Gastrocnemius medialis (tissue), 4 donors: ENCODE results near the gene PXMP4. TPM values are rescaled to one million over a fixed set of nuclear protein-coding genes. Genes with fewer than 3 reads are reported as not detected.

Experiments used
- ATAC-seq, 2 donors: fragments of 150-250 bp; one replicate each; pipeline ENCODE4 v1.9.1; 2016
- DNase-seq, 2 donors: peaks; one replicate each; pipeline ENCODE4 v3.0.0-alpha.2; 2019
- H3K27ac ChIP-seq, 4 donors: fragments of 200-600 bp; sonication (generic); 1 replicate in 1 of 4; 2 replicates in 3 of 4; pipeline ENCODE4 v1.5.1; 2016 to 2018; ENCODE audit warnings: mild to moderate bottlenecking in 2 of 4, moderate library complexity in 1 of 4
- H3K27me3 ChIP-seq, 3 donors: fragments of 200-600 bp; sonication (generic) in 2 of 3; 1 replicate in 1 of 3; 2 replicates in 2 of 3; pipeline versions ENCODE4 v1.5.1 to v1.6.0; 2016 to 2019; ENCODE audit warnings: mild to moderate bottlenecking in 1 of 3, moderate library complexity in 1 of 3
- H3K36me3 ChIP-seq, 2 donors: fragments of 200-600 bp; sonication (generic) in 1 of 2; one replicate each; pipeline ENCODE4 v1.5.1; 2017 to 2018
- H3K4me1 ChIP-seq, 2 donors: fragments of 200-600 bp; sonication (generic) in 1 of 2; one replicate each; pipeline ENCODE4 v1.5.1; 2016 to 2017; ENCODE audit warnings: mild to moderate bottlenecking in 2 of 2
- H3K4me3 ChIP-seq, 4 donors: fragments of 200-600 bp; sonication (generic) in 3 of 4; 1 replicate in 1 of 4; 2 replicates in 3 of 4; pipeline ENCODE4 v1.5.1; 2016 to 2019; ENCODE audit warnings: mild to moderate bottlenecking in 2 of 4
- H3K9me3 ChIP-seq, 3 donors: fragments of 200-600 bp; sonication (generic) in 2 of 3; 1 replicate in 1 of 3; 2 replicates in 2 of 3; pipeline ENCODE4 v1.5.1; 2016 to 2019
- POLR2A ChIP-seq, 2 donors: fragments of 450-650 bp; IDR thresholded peaks; one replicate each; pipeline ENCODE4 v1.6.1; 2017; ENCODE audit warnings: antibody characterized with exemption in 2 of 2, mild to moderate bottlenecking in 2 of 2, moderate library complexity in 2 of 2
- in situ Hi-C, 4 donors: fragments of 200-750 bp; cut with MboI; loops; one replicate each; pipeline versions ENCODE4 v1.15.0 to v1.8.0; 2017; ENCODE audit warnings: low sequenced_read_pairs in 4 of 4
- intact Hi-C: fragments of 100-400 bp; cut with DNase I; formaldehyde crosslinking; loops from one replicate; pipeline ENCODE4 v1.15.1; 2023; ENCODE audit warnings: low total_unique reads
- total RNA-seq, 4 donors: library from RNA; depleted of rRNA; stranded (reverse); fragments of >200 nt; gene quantifications; one replicate each; pipeline versions ENCODE4 v1.1.0 to v1.2.3, GENCODE V29; 2016
- TF ChIP-seq, protein P1 (sequence below), 5 experiments: fragments of 450-650 bp in 3 of 5; fragments of 200-600 bp in 2 of 5; sonication (generic) in 2 of 5; IDR thresholded peaks in 4 of 5; conservative IDR thresholded peaks in 1 of 5; 1 replicate in 4 of 5; 2 replicates in 1 of 5; pipeline ENCODE4 v1.5.1; 2016 to 2019; ENCODE audit warnings: antibody characterized with exemption in 5 of 5, mild to moderate bottlenecking in 3 of 5, moderate library complexity in 3 of 5

The PXMP4 gene
- total RNA-seq, 4 donors from 2014 or later = 3.2 to 7.3 (median 5.3) TPM

DNA sequence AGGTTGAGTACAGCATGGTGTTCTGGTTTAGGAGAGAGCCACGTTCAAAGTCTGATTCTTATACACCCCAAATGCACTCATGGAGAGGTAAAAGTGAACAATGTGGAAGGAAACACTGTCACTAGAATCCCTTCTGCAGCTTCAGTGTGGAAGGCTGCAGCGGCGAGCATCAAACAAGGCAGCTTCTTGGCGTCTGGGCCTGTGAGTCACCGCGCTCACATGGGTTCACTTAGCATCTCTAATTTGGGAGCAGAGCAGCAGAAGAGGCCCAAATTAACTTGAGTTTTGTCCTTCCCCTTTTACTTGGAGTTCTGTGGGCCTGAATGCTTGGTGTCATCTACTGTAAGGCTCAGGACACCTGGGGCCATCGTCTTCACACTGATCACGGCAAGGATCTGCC, 23.0 kb downstream of the PXMP4 start:
- Histone ChIP-seq H3K4me1 (no peaks in the 10 kb centered on the region), H3K4me3 (no peak overlapping the region), H3K36me3 (no peaks in the 10 kb centered on the region), H3K27ac (peak overlapping the region in 1 of 4 donors; percentile 37), H3K9me3 (no peaks in the 10 kb centered on the region), H3K27me3 (no peaks in the 10 kb centered on the region)
- peak in 1 of 2 donors; percentile 24 for DNase-seq
- intact Hi-C loops (no loop called here), in situ Hi-C loops (no loop called here)
- peak in 1 of 2 donors; percentile 42 for ATAC-seq
- TF ChIP-seq POLR2A (IDR thresholded peaks at IDR 0.05) = no peak
- TF ChIP-seq, protein P1, sequence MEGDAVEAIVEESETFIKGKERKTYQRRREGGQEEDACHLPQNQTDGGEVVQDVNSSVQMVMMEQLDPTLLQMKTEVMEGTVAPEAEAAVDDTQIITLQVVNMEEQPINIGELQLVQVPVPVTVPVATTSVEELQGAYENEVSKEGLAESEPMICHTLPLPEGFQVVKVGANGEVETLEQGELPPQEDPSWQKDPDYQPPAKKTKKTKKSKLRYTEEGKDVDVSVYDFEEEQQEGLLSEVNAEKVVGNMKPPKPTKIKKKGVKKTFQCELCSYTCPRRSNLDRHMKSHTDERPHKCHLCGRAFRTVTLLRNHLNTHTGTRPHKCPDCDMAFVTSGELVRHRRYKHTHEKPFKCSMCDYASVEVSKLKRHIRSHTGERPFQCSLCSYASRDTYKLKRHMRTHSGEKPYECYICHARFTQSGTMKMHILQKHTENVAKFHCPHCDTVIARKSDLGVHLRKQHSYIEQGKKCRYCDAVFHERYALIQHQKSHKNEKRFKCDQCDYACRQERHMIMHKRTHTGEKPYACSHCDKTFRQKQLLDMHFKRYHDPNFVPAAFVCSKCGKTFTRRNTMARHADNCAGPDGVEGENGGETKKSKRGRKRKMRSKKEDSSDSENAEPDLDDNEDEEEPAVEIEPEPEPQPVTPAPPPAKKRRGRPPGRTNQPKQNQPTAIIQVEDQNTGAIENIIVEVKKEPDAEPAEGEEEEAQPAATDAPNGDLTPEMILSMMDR (IDR thresholded peaks at IDR 0.05 in 4 of 5, conservative IDR thresholded peaks at IDR 0.05 in 1 of 5) = no peak

DNA sequence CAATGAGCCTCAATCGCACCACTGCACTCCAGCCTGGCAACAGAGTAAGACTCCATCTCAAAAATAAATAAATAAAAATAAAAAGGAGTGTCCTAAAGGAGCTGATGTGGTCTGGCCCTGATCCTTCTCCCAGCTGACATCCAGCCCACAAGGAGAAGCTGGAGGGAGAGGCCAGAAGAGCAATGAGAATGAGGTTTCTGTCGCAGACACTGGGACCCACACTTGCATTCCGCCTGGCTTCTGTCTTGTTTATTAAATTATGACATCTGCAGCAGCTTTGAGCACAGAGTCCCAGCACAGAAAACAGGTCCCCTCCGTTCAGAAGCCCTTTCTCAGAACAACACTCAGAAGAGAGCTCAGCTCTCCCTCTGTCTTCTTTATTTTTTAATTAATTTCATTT, 23.7 kb downstream of the PXMP4 start:
- H3K27ac ChIP-seq = no peak overlapping the region
- DNase-seq (no peak), ATAC-seq (no peak)
- TF ChIP-seq, protein P1 (IDR thresholded peaks at IDR 0.05 in 4 of 5, conservative IDR thresholded peaks at IDR 0.05 in 1 of 5) = no peak
- TF ChIP-seq POLR2A (IDR thresholded peaks at IDR 0.05) = no peak
- no peaks in the 10 kb centered on the region for H3K27me3 ChIP-seq
- intact Hi-C loops = no loop called here
- no peaks in the 10 kb centered on the region for H3K36me3 ChIP-seq
- H3K9me3 ChIP-seq = no peaks in the 10 kb centered on the region
- no peaks in the 10 kb centered on the region for H3K4me1 ChIP-seq
- no peak overlapping the region for H3K4me3 ChIP-seq
- in situ Hi-C loops = no loop called here

DNA sequence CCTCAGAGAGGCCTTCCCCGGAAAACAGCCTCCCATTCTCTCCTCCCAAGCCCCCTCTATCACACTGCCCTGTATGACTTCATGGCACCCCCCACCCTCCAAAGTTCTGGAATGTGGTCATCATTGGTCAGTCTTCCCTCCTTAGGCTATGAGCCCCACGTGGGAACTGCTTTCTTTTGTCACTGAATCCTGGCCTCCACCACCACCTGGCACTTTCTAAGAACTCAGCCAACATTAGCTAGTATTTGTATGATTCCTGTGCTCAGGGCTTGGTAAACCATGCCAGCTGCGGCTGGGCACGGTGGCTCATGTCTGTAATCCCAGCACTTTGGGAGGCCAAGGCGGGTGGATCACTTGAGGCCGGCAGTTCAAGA, 25.5 kb downstream of the PXMP4 start:
- Histone ChIP-seq H3K4me3 (no peak overlapping the region), H3K4me1 (no peaks in the 10 kb centered on the region), H3K36me3 (no peaks in the 10 kb centered on the region), H3K9me3 (no peaks in the 10 kb centered on the region), H3K27ac (no peak overlapping the region), H3K27me3 (no peaks in the 10 kb centered on the region)
- in situ Hi-C loops = no loop called here
- DNase-seq (no peak), ATAC-seq (no peak)
- intact Hi-C loops = no loop called here
- TF ChIP-seq POLR2A (IDR thresholded peaks at IDR 0.05) = no peak
- TF ChIP-seq, protein P1 (IDR thresholded peaks at IDR 0.05 in 4 of 5, conservative IDR thresholded peaks at IDR 0.05 in 1 of 5) = no peak

DNA sequence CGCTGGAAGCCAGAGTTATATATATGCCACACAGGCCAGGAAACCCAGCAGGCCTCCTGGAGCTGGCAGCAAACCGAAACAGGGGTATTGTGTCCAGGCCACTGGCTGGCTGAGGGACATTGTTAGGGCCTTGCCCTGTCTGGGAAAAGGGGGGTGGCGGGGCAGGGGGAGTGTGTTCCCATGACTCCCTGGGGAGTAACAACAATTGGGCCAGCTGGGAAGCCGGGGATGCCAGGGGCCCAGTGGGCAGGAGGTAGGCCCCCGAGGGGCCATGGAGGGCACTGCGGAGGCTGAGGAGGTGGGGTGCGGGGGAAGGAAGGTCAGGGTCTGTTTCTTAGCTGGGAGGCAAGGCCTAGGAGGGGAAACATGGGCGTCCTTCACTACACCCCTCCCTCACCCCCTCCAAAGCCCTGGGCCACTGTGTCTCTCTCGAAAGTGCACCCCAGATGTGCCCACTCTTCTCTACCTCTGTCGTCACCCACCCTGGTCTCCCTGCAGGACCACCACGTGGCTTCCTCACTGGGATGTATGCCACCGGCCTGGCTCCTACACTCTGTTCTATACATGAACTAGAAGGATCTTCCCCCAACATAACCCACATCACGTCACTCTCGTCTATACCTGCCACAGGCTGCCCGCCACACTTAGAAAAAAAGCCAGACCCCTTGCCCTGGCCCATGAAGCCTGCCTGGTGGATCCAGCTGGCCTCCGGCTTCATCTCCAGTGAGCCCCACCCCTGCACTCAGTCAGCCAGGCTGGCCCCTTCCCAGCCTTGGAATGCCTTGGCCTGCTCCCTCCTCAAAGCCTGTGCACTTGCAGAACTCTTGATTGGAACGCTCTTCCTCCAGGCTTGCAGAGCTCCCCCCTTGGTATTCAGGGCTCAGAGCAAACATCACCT, 26.1 kb downstream of the PXMP4 start:
- TF ChIP-seq, protein P1 (IDR thresholded peaks at IDR 0.05 in 4 of 5, conservative IDR thresholded peaks at IDR 0.05 in 1 of 5) = no peak
- TF ChIP-seq POLR2A (IDR thresholded peaks at IDR 0.05) = no peak
- no peaks in the 10 kb centered on the region for H3K9me3 ChIP-seq
- DNase-seq (no peak), ATAC-seq (no peak)
- no peaks in the 10 kb centered on the region for H3K27me3 ChIP-seq
- no peak overlapping the region for H3K4me3 ChIP-seq
- in situ Hi-C loops (no loop called here), intact Hi-C loops (no loop called here)
- H3K27ac ChIP-seq = no peak overlapping the region
- H3K36me3 ChIP-seq = no peaks in the 10 kb centered on the region
- no peaks in the 10 kb centered on the region for H3K4me1 ChIP-seq
